ENCODE results near the gene ROS1.

GRCh38 chr6:117311310-117311709 is 114.4 kb downstream of the ROS1 start:
- no peak for TF ChIP-seq TAF1 (conservative IDR thresholded peaks at IDR 0.05)
- no peak for TF ChIP-seq CTCF (IDR thresholded peaks at IDR 0.05; ENCODE audit: low read depth, low read length, missing input control)
- TF ChIP-seq MAX (IDR thresholded peaks at IDR 0.05), result no peak
- no peak for TF ChIP-seq SP1 (IDR thresholded peaks at IDR 0.05)
- no peak for TF ChIP-seq RAD21 (IDR thresholded peaks at IDR 0.05)
- no peak for TF ChIP-seq RXRA (IDR thresholded peaks at IDR 0.05)
- TF ChIP-seq REST (IDR thresholded peaks at IDR 0.05), result no peak
- TF ChIP-seq HNF4A (conservative IDR thresholded peaks at IDR 0.05), result no peak
- no peak for TF ChIP-seq ATF3 (IDR thresholded peaks at IDR 0.05)
- TF ChIP-seq YY1 (IDR thresholded peaks at IDR 0.05), result no peak
- TF ChIP-seq GABPA (IDR thresholded peaks at IDR 0.05 in 1 of 2, conservative IDR thresholded peaks at IDR 0.05 in 1 of 2), result no peak
- TF ChIP-seq JUND (IDR thresholded peaks at IDR 0.05), result no peak
- TF ChIP-seq FOXA1 (IDR thresholded peaks at IDR 0.05), result no peak
